H9 (cell line): ENCODE measurements around the gene COCH. TPM values are rescaled to one million over a fixed set of nuclear protein-coding genes. Genes with fewer than 3 reads are reported as not detected.

ENCODE experiments used
- DNase-seq: peaks from one replicate; pipeline ENCODE4 v3.0.0-alpha.2; 2017
- H2AFZ ChIP-seq: one replicate; pipeline ENCODE4 v1.6.1; 2013; ENCODE audit warnings: mild to moderate bottlenecking, low read length, control low read depth, moderate library complexity
- H2AK5ac ChIP-seq: 2 replicates; pipeline ENCODE4 v1.6.1; 2013; ENCODE audit warnings: low read length, control low read depth, mixed read lengths; ENCODE audit not compliant: insufficient read length
- H2BK120ac ChIP-seq: one replicate; pipeline ENCODE4 v1.6.1; 2013; ENCODE audit warnings: low read depth, mild to moderate bottlenecking, low read length, control low read depth, inconsistent platforms; ENCODE audit not compliant: poor library complexity, severe bottlenecking
- H2BK12ac ChIP-seq: 2 replicates; pipeline ENCODE4 v1.6.1; 2013; ENCODE audit warnings: low read length, control low read depth, mixed read lengths, low read depth; ENCODE audit not compliant: insufficient read length
- H2BK15ac ChIP-seq: 2 replicates; pipeline ENCODE4 v1.6.1; 2013; ENCODE audit warnings: low read depth, low read length, control low read depth
- H2BK20ac ChIP-seq: one replicate; pipeline ENCODE4 v1.6.1; 2013; ENCODE audit warnings: low read depth, mild to moderate bottlenecking, low read length, control low read depth, inconsistent platforms; ENCODE audit not compliant: poor library complexity, severe bottlenecking
- H2BK5ac ChIP-seq: 2 replicates; pipeline ENCODE4 v1.6.1; 2013; ENCODE audit warnings: low read length, control low read depth, mixed read lengths; ENCODE audit not compliant: insufficient read length
- H3K14ac ChIP-seq: 2 replicates; pipeline ENCODE4 v1.6.1; 2013; ENCODE audit warnings: low read length, control low read depth; ENCODE audit not compliant: insufficient read depth
- H3K18ac ChIP-seq: 2 replicates; pipeline ENCODE4 v1.6.1; 2013; ENCODE audit warnings: low read depth, mild to moderate bottlenecking, mixed read lengths, low read length, control low read depth; ENCODE audit not compliant: insufficient read length
- H3K23ac ChIP-seq: 2 replicates; pipeline ENCODE4 v1.6.1; 2013; ENCODE audit warnings: low read length, control low read depth, mixed read lengths, low read depth; ENCODE audit not compliant: insufficient read length
- H3K23me2 ChIP-seq: 2 replicates; pipeline ENCODE4 v1.6.1; 2013; ENCODE audit warnings: low read depth, mild to moderate bottlenecking, mixed read lengths, low read length, control low read depth; ENCODE audit not compliant: insufficient read length, poor library complexity, severe bottlenecking
- H3K27ac ChIP-seq: 2 replicates; pipeline ENCODE4 v1.5.1; 2013; ENCODE audit warnings: low read length, control low read depth, mixed read lengths, low read depth; ENCODE audit not compliant: insufficient read length
- H3K27me3 ChIP-seq: 2 replicates; pipeline ENCODE4 v1.6.1; 2013; ENCODE audit warnings: low read length, control low read depth, inconsistent platforms; ENCODE audit not compliant: insufficient read depth
- H3K4ac ChIP-seq: 2 replicates; pipeline ENCODE4 v1.6.1; 2013; ENCODE audit warnings: low read depth, mild to moderate bottlenecking, control low read depth, inconsistent platforms, low read length, moderate library complexity
- H3K4me1 ChIP-seq: 2 replicates; pipeline ENCODE4 v1.6.1; 2013; ENCODE audit warnings: low read length, control low read depth, inconsistent platforms; ENCODE audit not compliant: insufficient read depth
- H3K4me2 ChIP-seq: 2 replicates; pipeline ENCODE4 v1.6.1; 2013; ENCODE audit warnings: low read length, control low read depth, mixed read lengths; ENCODE audit not compliant: insufficient read length, insufficient read depth
- H3K56ac ChIP-seq: 2 replicates; pipeline ENCODE4 v1.6.1; 2013; ENCODE audit warnings: low read depth, mild to moderate bottlenecking, mixed read lengths, low read length, control low read depth; ENCODE audit not compliant: insufficient read length
- H3K79me1 ChIP-seq: 2 replicates; pipeline ENCODE4 v1.6.1; 2013; ENCODE audit warnings: low read depth, mild to moderate bottlenecking, moderate library complexity, low read length, control low read depth, inconsistent platforms; ENCODE audit not compliant: insufficient read depth, poor library complexity, severe bottlenecking
- H3K79me2 ChIP-seq: 2 replicates; pipeline ENCODE4 v1.6.1; 2013; ENCODE audit warnings: low read length, control low read depth, inconsistent platforms; ENCODE audit not compliant: insufficient read depth
- H3K9ac ChIP-seq: 2 replicates; pipeline ENCODE4 v1.6.1; 2013; ENCODE audit warnings: low read length, control low read depth, mixed read lengths; ENCODE audit not compliant: insufficient read length; ENCODE audit errors: extremely low read depth
- H3K9me3 ChIP-seq: one replicate; pipeline ENCODE4 v1.6.1; 2013; ENCODE audit warnings: low read depth, low read length, inconsistent platforms; ENCODE audit not compliant: control insufficient read depth
- H3T11ph ChIP-seq: one replicate; pipeline ENCODE4 v1.6.1; 2013; ENCODE audit warnings: mild to moderate bottlenecking, low read length, control low read depth, inconsistent platforms
- H4K20me1 ChIP-seq: one replicate; pipeline ENCODE4 v1.6.1; 2013; ENCODE audit not compliant: control insufficient read depth, insufficient read length, insufficient read depth
- H4K5ac ChIP-seq: 2 replicates; pipeline ENCODE4 v1.6.1; 2013; ENCODE audit warnings: low read depth, mild to moderate bottlenecking, mixed read lengths, low read length, control low read depth; ENCODE audit not compliant: insufficient read length
- H4K8ac ChIP-seq: replicated peaks from 2 replicates; pipeline ENCODE4 v1.6.1; 2013; ENCODE audit warnings: low read length, control low read depth, mixed read lengths, low read depth; ENCODE audit not compliant: insufficient read length
- H4K91ac ChIP-seq: 2 replicates; pipeline ENCODE4 v1.6.1; 2013; ENCODE audit warnings: low read depth, mild to moderate bottlenecking, moderate library complexity, mixed read lengths, low read length, control low read depth; ENCODE audit not compliant: insufficient read length
- H3K27ac Mint-ChIP-seq, 3 experiments: 2 replicates in 2 of 3; 3 replicates in 1 of 3; pipeline ENCODE4 v1.8.0; 2020 to 2021; ENCODE audit warnings: mixed read lengths in 3 of 3, mild to moderate bottlenecking in 1 of 3, moderate library complexity in 1 of 3
- H3K27me3 Mint-ChIP-seq: 2 replicates; pipeline ENCODE4 v1.8.0; 2021; ENCODE audit warnings: low read depth, mild to moderate bottlenecking, moderate library complexity, mixed read lengths
- H3K36me3 Mint-ChIP-seq, 3 experiments: 2 replicates in 2 of 3; 3 replicates in 1 of 3; pipeline ENCODE4 v1.8.0; 2020 to 2021; ENCODE audit warnings: low read depth in 3 of 3, mixed read lengths in 3 of 3; ENCODE audit not compliant: insufficient read depth in 1 of 3
- H3K4me1 Mint-ChIP-seq, 2 experiments: 2 replicates each; pipeline ENCODE4 v1.8.0; 2020; ENCODE audit warnings: mixed read lengths in 2 of 2
- H3K4me3 Mint-ChIP-seq, 2 experiments: 2 replicates in 1 of 2; 3 replicates in 1 of 2; pipeline ENCODE4 v1.8.0; 2020 to 2021; ENCODE audit warnings: mild to moderate bottlenecking in 2 of 2, mixed read lengths in 2 of 2, moderate library complexity in 1 of 2
- H3K9me3 Mint-ChIP-seq, 2 experiments: 2 replicates in 1 of 2; 3 replicates in 1 of 2; pipeline ENCODE4 v1.8.0; 2020; ENCODE audit warnings: mild to moderate bottlenecking in 2 of 2, mixed read lengths in 2 of 2, moderate library complexity in 1 of 2
- CTCF ChIP-seq: fragments of 200-600 bp; sonication (generic); conservative IDR thresholded peaks from 3 replicates; pipeline ENCODE4 v1.8.0; 2021; ENCODE audit warnings: antibody characterized with exemption, mild to moderate bottlenecking
- WGBS: extraction: QIAGEN DNeasy Blood & Tissue Kit; methylation state at CpG from one replicate; pipeline ENCODE4 v1.1.7; 2013; ENCODE audit warnings: missing lambda C conversion rate, low lambda C conversion rate, mixed read lengths; ENCODE audit not compliant: insufficient read length; ENCODE audit errors: extremely low coverage; 5-methylcytosine and 5-hydroxymethylcytosine counted together
- total RNA-seq: library from RNA; stranded (reverse); gene quantifications from 2 replicates; pipeline ENCODE4 v1.2.1, GENCODE V29; 2021

COCH gene
- total RNA-seq, 1 experiment from 2014 or later = 25.8 TPM

- WGBS = no CpG with 5 or more reads among the region's 1 CpG
- no peak overlapping the region for H2BK12ac ChIP-seq
Observed at GRCh38 chr14:30872602-30873001, 1.8 kb upstream of the COCH start.

More at GRCh38 chr14:30872602-30873001, 1.8 kb upstream of the COCH start:
- no peak overlapping the region for H2AFZ ChIP-seq
- peaks cover 17% of the 10 kb centered on the region for H3K23me2 ChIP-seq
- H3K79me1 ChIP-seq = no peaks in the 10 kb centered on the region
- H3K23ac ChIP-seq = no peak overlapping the region
- no peaks in the 10 kb centered on the region for H3K9me3 ChIP-seq
- no peak overlapping the region for H2BK5ac ChIP-seq
- peaks cover 21% of the 10 kb centered on the region; the same call in 1 of the 2 replicates for H3K27me3 ChIP-seq
- no peaks in the 10 kb centered on the region for H3K79me2 ChIP-seq
- peaks cover 32 to 39% of the 10 kb centered on the region in 2 experiments for H3K4me1 Mint-ChIP-seq
- H3K18ac ChIP-seq = no peak overlapping the region
- no peak overlapping the region for H4K5ac ChIP-seq
- peaks cover 0 to 2% (median 0%) of the 10 kb centered on the region in 3 experiments; a peak in 1 of 7 replicates for H3K36me3 Mint-ChIP-seq
- DNase-seq = no peak
- H3K4me1 ChIP-seq = peaks cover 2% of the 10 kb centered on the region; the same call in 1 of the 2 replicates
- H2BK120ac ChIP-seq = no peak overlapping the region
- no peak overlapping the region for H2BK15ac ChIP-seq
- no peak overlapping the region for H4K8ac ChIP-seq
- H2BK20ac ChIP-seq = no peak overlapping the region
- no peak overlapping the region for H3K27ac Mint-ChIP-seq
- H3K4ac ChIP-seq = no peak overlapping the region
- TF ChIP-seq CTCF = no peak
- H3K4me3 Mint-ChIP-seq = no peak overlapping the region
- H3K4me2 ChIP-seq = no peak overlapping the region
- H3K9ac ChIP-seq = no peak overlapping the region
- H3K27ac ChIP-seq = no peak overlapping the region
- no peak overlapping the region for H3K14ac ChIP-seq
- no peaks in the 10 kb centered on the region; a peak in 2 of 5 replicates for H3K9me3 Mint-ChIP-seq
- H3K56ac ChIP-seq = no peak overlapping the region
- no peak overlapping the region for H4K91ac ChIP-seq
- H3T11ph ChIP-seq = no peak overlapping the region
- H2AK5ac ChIP-seq = no peak overlapping the region
- H4K20me1 ChIP-seq = no peaks in the 10 kb centered on the region
- H3K27me3 Mint-ChIP-seq = peaks cover 42% of the 10 kb centered on the region
